GM19438 (cell line): ENCODE results near the gene NR2F1-AS1.

Experiments
- ATAC-seq: cut with Tn5 transposase; IDR thresholded peaks from one replicate; pipeline ENCODE4 v1.9.1; 2021; ENCODE audit warnings: low read depth; ENCODE audit not compliant: unreplicated experiment

NR2F1-AS1 gene

DNA sequence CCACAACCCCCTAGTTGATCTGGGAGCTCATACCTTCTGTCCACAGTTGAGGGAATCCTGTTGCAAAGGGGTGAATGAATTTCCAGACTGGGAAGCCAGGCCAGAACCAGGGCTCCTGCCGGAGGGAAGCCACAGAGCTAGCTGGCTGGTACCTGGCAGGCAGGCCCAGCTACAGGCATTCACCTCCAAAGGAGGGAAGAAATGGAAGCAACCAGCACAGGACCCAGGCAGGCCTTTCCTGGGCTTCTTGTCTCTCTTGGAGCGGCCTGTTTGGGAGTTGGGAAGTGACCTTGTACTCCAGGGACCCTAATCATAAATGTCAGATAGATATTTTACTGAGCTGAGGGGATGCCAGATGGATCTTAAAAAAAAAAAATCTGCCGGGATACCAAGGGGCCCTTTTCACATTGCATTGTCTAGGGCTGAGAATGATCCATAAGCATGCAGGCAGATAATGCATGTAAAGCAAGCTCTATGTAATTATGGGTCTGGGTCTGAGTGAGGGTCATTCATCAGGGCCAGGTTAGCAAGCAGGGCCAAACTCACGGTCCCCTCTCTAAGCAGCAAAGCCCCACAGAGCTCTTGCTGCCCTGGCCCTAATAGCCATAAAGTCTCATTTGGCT lies 10.4 kb upstream of the NR2F1-AS1 start:
- no peak for ATAC-seq

DNA sequence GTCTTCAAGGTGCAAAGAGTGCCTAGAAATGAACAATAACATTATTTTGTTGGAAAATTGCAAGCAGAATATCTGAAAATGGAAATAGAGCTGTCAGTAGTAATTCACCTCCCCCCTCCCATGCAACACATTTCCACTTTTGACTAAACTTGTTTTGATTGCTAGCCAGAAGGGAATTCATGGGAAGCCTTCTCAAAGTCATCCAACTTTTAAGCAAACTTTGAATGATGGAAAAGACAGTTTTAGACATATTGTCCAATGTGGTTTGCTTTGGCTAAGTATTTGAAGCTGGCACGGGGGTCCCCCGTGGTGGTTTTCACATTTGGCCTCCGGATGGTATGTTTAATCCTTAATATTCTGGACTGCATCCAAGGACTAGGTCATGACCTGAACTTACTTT lies 9.5 kb upstream of the NR2F1-AS1 start:
- ATAC-seq = no peak

DNA sequence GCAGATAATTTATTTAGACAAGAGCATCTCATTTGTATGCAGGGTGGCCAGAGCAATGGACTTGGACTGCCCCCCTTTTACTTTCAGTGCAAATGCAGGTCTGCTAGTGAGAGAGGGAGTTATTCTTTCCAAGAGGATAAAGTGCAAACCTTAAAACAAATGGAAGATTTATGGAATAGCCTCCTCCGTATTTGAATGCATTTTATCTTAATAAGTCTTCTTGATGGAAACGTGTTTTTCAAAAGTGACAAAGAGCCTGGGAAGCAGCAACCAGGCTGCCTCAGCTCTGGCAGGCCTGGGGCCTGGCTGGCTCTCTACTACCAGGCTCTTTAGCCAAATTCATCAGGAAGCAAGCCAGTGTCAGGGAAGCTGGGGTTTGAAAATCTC lies 8.8 kb upstream of the NR2F1-AS1 start:
- no peak for ATAC-seq

DNA sequence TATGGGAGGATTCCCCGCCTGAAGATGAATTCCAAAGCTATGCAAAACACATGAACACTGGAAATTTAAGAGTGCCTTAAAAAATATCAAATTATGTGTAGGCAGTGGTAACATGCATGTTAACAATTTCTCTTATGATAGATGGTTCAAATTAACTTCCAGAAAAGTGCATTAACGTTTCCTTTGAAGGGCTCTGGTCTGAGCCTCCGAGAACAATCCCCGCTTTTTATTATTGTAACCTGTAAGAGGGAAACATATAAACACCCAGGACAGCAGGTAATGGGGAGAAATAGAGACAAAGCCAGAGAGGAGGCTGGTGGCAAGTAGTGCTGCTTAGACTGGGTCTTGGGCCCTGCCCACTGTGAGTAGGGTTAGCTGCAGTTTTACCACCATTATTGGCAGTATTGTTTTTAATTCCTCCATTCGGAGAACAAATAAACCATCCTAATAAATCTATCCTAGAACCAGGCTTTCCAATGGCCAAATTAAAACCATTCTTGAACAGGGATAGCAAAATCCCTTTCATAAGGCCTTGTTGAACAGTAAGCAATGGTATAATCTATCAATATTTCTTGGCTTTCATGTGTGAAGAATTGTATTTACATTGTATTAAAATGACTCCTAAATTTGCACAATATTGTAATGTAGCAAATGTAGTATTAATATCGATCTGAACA lies 8.3 kb upstream of the NR2F1-AS1 start:
- ATAC-seq = no peak

DNA sequence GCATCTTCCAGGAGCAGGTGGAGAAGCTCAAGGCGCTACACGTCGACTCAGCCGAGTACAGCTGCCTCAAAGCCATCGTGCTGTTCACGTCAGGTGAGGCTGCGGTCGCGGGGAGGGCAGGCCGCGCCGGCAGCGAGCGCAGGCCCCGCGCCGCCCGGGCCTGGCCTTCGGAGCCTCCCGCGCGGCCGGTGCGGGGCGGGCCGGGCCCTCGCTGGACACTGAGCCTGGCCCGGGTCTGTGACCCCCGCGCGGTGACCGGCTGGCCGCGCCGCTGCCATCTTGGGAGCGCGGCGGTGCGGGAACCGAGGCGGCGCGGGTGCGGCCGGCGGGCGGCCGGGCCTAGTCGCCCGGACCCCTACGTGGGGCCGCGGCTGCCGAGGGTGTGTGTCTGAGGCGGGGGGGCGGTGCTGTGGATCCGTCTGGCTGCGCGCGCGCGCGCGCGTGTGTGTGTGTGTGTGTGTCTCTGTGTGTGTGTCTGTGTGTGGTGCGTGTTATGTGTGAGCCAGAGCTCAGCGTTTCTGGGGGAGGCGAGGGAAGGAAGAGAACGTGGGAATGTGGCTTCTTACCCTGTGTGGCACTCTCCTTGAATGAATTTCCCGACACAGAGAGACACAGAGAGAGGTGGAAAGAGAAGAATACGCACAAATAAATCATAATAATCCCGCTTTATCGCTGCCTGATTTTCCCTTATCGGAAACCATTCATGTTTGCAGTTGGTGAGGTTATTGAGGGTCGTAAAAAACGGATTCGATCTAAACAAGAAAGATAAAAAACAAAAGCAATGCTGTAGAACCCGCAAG lies 7.5 kb upstream of the NR2F1-AS1 start:
- no peak for ATAC-seq

DNA sequence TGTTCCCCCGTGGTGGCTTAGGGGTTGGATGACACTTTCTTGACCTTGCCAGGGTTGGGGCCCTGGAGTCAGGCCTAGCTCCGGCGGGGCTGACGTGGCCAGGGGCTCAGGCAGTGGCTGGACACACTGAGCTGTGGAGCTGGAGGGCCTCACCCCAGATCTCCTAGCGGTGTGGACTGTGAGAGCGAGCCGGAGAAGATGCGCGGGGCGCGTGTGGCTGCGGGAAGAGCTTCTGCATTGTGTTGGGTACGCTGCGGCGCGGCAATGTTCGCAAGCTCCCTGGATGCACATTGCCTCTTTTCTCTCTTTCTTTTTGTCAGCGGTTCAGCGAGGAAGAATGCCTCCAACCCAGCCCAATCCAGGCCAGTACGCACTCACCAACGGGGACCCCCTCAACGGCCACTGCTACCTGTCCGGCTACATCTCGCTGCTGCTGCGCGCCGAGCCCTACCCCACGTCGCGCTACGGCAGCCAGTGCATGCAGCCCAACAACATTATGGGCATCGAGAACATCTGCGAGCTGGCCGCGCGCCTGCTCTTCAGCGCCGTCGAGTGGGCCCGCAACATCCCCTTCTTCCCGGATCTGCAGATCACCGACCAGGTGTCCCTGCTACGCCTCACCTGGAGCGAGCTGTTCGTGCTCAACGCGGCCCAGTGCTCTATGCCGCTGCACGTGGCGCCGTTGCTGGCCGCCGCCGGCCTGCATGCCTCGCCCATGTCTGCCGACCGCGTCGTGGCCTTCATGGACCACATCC lies 6.8 kb upstream of the NR2F1-AS1 start:
- no peak for ATAC-seq

DNA sequence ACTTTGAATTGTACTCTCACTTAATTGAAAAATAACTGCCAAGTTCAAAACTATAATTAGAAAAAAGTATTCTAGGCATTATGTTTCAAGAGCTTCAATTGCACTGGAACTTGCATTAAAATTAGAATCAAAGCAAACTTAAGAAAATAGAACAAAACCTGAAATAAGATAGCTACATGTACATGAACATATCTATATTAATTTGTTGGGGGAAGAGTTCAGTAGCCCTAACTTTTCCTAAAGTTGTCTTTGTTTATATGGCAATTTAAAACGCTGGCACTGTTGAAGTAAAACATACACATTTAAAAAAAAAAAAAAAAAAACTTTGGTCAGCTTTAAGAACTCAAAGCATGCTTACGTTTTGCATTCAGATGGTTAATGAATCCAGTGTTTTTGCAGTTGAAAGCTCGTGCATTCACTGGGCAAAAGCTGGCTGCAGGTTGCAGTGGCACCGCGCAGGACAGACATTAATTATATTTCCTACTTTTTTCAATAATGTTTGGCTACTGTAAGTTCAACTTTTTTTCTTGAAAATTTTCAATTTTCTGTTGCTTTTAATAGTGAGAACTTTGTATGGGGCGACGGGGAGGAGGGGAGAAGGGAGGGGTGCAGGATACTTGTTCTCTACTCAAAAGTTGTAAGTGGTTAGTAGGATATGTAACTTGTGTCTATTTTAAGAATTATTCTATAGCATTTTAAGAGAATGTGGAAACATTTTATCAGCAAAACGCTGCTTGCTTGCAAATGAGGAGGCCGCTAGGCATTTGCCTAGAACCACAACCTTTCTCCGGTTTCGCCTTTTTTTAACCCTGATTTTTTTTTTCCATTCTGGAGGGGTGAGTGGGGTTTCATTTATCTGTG lies 5.9 kb upstream of the NR2F1-AS1 start:
- ATAC-seq = no peak

DNA sequence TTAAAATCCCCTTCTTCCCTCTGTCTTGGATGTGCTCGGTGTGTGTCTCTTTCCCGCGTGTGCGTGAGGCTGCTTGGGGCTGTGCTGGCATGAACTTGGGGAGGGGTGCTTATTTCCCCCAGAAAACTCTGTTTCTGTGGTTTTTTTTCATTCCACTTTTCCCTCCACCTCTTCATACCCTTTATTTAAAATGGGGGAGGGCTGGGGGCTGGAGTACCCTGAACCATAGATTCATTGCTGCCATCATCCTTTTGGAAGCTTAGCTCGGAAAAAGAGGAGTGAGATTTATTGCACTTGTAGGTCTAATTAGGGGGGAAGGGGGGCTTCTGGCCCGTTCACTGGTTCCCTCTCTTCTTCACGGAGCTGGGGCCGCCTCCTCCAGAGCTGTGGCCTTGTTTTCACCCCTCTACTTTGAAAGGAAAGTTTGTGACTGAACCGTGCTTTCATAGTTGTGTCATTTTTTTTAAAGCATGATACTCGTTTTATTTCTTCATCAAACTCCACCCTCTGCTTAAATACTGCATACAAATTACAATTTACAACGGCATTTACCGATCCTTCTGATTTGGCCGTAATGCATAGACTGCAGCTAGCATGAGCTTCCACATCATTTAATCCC lies 4.9 kb upstream of the NR2F1-AS1 start:
- ATAC-seq = no peak

DNA sequence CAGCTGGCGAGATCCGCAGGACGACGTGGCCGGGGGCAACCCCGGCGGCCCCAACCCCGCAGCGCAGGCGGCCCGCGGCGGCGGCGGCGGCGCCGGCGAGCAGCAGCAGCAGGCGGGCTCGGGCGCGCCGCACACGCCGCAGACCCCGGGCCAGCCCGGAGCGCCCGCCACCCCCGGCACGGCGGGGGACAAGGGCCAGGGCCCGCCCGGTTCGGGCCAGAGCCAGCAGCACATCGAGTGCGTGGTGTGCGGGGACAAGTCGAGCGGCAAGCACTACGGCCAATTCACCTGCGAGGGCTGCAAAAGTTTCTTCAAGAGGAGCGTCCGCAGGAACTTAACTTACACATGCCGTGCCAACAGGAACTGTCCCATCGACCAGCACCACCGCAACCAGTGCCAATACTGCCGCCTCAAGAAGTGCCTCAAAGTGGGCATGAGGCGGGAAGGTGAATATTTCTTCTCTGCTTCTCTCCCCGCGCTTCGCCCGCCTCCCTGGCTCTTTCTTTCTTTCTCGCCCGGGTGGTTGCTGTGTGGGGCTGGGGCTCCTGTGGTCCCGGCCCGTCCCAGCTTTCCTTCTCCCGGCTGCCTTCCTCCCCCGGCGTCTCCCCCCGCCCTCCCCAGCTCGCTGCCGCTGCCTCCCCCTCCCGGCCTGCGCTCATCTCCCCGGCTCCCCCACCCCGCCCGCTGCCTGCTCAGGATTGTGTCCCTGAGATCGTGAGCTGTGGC lies 4.2 kb upstream of the NR2F1-AS1 start:
- no peak for ATAC-seq

DNA sequence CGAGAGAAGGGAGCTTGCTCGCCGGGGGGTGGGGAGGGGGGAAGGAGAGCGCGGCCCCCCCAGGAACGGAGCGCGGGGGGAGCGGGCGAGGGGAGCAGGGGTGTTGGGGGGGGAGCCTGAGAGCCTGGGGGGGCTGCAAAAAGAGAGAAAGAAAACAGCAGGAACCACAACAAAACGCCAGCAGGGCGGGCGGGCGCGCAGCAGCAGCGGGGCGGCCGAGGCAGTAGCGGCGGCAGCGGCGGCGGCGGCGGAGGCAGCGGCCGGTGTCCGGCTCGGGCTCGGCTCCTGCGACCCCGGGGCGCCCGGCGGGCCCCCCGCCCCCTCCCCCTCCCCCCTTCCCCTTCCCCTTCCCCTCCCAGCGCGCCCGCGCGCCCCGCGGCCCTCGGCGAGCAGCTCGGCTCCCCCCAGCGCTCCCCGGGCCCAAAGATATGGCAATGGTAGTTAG lies 3.6 kb upstream of the NR2F1-AS1 start:
- no peak for ATAC-seq

DNA sequence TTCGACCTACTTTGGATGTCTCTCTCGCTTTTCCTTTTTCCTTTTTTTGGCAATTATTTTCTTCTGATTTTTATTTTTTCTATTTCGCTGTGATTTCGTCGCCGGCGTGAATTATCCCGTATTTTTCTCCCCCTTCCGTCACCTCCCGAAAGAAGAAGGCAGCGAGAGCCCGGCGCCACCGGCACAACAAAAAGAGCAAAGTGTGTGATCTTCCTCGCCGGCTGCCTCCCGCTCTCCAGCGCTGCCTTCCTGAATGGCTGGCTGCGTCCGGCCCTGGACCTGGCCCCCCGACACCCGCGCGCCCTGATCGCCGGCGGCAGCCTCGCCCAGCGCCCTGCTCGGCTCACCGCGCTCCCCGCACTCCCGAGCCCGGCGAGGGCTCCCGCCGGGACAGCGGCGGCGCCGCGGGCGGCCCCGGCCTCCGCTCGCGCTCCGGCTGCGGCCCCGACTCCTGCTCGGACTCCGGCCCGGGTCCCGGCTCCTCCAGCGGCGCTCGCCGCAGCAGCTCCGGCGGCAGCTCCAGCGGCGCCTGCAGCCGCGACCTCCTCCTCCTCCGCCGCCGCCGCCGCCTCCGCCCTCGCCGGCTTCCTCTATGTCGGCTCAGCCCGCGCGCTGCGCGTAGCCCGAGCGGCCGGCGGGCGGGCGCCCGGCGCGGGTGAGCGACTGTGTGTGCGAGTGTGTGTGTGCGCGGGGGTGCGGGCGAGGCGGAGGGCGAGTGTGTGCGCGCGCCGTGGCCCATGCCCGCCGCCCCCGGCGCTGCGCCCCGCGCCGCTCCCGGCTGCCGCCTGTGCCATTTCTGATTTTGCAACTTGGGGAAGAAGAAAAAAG lies 3.0 kb upstream of the NR2F1-AS1 start:
- ATAC-seq = peak; percentile 31

DNA sequence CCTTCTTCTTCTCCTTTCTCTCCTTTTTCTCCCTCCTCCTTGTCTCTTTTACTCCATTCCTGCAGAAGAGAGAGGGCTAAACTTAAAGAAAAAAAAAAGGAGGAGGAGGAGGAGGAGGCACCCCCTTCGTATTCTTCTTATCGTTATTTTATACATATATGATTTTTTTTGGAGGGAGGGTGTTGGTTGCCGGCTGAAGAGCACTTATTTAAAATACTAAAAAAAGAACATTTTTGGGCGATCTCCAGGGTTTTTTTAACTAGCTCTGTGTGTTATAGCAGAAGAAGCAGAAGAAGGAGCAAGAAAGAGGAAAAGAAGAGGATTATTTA lies 2.4 kb upstream of the NR2F1-AS1 start:
- no peak for ATAC-seq

DNA sequence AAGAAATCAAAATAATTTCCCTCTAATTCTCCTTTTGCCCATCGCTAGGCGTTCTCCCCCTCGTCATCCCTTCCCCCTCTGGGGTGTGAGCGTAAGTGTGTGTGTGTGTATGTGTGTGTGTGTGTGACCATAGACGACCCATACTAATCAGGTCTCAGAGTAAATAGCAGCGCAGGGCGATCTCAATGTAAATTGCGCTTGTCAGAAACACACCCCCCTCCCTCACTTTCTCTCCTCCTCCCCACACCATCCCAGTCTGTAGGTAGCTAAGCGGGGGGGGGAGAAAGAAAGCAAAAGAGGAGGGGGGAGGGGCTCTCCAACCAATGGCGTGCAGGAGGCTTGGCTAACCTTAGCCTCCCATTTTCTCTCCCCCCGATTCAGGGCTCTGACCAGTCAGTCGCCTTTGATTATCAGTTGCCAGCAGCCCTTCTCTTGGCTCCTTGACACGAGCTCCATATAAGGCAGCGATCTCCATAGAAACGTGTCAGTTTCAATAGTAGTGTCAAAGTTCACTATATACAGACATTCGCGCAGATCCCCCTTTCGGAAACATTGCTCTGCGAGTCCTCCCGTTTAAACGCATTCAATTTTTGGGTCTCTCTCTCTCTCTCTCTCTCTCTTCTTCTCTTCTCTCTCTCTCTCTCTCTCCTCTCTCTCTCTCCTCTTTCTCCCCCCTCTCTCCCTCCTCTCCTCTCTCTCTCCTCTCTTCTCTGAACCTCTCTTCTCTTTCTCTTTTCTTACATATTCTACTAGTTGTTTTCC lies 1.8 kb upstream of the NR2F1-AS1 start, which contains the start of gene NR2F1:
Gene NR2F1, plus strand, starts transcription at position 546 of the 762 bp plus-strand sequence. CDS start 1,802 bp downstream, outside the sequence.
- ATAC-seq = no peak

DNA sequence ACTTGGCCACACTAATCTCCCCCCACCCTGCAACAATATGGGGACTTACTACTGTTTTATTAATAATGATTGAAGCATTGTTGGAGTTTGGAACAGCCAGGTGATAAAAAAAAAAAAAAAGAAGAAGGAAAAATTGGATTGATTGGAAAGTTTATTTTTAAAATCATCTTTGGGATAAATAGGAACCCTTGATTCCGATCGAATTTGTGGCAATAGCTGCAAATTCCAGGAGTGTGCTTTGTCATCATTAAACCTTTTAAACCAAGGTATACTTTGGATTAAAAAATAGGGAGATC lies 1.1 kb upstream of the NR2F1-AS1 start:
- no peak for ATAC-seq

DNA sequence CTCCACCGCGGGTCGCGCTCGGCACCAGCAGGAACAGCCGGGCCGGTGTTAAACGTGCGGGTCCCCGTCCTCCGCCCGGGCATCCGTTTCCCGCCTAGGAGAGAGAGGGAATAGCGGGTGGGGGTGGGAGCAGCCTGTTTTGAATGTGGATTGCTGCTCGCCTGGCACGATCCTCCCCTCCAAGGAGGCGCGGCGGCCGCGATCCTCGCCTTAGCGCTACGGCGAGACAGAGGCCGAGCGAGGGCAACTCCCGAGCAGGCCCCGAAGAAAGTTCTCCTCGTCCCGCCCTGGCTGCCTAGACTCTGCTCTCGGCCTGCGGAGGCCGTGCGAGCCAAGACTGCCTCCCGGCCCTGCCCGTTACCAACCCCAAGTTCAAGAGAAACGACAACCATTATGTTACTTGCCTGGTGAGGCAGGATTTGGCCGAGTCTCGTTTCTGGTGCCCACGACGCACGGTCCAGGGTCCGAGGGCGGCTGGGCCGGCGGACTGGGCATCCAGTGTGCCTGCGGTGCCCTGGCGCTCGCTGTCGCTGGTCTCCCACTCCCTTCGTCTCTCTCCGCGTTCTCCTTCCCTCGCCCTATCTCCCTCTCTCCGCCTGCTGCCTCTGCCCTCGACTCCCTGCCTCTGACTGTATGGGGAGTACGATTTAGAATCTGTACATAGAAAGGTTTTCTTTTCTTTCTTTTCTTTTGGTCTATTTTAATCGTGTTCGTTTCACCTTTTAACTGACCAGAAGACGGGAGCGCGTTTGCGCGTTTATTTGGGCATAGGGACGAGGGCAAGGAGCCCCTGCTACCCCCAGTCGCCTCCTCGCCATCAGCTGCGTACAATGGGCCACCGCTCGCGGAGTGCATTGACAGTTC lies 724 bp downstream of the NR2F1-AS1 start:
- no peak for ATAC-seq

DNA sequence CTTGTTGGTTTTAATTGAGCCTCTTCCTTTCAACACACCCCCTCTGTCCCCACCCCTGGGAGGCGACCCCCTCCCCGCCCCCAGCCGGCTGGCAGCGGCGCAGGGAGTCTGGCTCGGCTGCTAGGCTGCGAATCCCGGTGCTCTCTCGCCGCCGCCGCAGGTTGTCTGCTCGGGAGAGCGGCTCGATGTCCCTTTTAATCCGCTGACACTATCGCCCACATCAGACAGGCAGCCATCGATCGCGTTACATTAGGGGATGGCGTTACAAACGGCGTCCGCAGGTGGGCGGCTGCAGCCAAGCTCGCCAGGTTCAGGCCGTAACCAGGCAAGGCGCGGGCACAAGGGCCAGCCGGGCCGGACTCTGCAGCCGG lies 1.3 kb downstream of the NR2F1-AS1 start:
- ATAC-seq = no peak
